ENCODE measurements around the gene MRPL34. TPM values are rescaled to one million over a fixed set of nuclear protein-coding genes. Genes with fewer than 3 reads are reported as not detected.

Gene MRPL34
- total RNA-seq, 1 donor = 34.3 TPM

DNA sequence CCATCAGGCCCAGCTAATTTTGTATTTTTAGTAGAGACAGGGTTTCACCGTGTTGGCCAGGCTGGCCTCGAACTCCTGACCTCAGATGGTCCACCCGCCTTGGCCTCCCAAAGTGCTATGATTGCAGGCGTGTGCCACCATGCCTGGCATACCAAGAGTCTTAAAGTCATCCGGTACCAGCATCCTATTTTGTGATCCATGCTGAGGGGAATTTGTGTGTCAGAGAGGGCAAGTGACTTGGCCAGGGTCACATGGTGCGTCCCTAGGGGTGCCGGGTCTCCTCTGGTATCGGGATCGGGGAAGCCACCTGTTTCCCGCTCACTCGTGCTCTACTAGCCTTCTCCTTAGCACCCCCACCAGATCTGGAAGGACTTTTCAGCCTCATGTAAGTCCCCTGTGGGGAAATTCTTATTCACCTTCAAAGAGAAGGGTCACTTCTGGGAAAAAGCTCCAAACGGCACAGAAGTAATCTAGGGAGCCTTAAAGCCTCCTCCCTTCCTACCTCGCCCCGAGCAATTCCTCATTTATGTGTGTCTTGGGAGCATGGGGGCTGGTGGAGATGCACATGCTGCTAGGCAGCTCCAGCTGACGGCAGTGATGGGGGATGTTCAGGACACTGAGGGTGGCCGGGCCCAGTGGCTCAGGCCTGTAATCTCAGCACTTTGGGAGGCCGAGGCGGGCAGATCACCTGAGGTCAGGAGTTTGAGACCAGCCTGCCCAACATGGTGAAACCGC lies 30.1 kb upstream of the MRPL34 start:
- TF ChIP-seq, protein P1, sequence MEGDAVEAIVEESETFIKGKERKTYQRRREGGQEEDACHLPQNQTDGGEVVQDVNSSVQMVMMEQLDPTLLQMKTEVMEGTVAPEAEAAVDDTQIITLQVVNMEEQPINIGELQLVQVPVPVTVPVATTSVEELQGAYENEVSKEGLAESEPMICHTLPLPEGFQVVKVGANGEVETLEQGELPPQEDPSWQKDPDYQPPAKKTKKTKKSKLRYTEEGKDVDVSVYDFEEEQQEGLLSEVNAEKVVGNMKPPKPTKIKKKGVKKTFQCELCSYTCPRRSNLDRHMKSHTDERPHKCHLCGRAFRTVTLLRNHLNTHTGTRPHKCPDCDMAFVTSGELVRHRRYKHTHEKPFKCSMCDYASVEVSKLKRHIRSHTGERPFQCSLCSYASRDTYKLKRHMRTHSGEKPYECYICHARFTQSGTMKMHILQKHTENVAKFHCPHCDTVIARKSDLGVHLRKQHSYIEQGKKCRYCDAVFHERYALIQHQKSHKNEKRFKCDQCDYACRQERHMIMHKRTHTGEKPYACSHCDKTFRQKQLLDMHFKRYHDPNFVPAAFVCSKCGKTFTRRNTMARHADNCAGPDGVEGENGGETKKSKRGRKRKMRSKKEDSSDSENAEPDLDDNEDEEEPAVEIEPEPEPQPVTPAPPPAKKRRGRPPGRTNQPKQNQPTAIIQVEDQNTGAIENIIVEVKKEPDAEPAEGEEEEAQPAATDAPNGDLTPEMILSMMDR (IDR thresholded peaks at IDR 0.05; ENCODE audit: insufficient read depth, low read length) = no peak
- no peak for DNase-seq (ENCODE audit: low read depth)

GRCh38 chr19:17279436-17279835 lies 26.2 kb upstream of the MRPL34 start:
- no peak for DNase-seq (ENCODE audit: low read depth)
- H3K4me3 ChIP-seq (ENCODE audit: low read depth, low read length) = no peak overlapping the region
- TF ChIP-seq, protein P1 (IDR thresholded peaks at IDR 0.05; ENCODE audit: insufficient read depth, low read length) = no peak

More for the DNA sequence above, 30.1 kb upstream of the MRPL34 start:
- no peak overlapping the region for H3K4me3 ChIP-seq (ENCODE audit: low read depth, low read length)

DNA sequence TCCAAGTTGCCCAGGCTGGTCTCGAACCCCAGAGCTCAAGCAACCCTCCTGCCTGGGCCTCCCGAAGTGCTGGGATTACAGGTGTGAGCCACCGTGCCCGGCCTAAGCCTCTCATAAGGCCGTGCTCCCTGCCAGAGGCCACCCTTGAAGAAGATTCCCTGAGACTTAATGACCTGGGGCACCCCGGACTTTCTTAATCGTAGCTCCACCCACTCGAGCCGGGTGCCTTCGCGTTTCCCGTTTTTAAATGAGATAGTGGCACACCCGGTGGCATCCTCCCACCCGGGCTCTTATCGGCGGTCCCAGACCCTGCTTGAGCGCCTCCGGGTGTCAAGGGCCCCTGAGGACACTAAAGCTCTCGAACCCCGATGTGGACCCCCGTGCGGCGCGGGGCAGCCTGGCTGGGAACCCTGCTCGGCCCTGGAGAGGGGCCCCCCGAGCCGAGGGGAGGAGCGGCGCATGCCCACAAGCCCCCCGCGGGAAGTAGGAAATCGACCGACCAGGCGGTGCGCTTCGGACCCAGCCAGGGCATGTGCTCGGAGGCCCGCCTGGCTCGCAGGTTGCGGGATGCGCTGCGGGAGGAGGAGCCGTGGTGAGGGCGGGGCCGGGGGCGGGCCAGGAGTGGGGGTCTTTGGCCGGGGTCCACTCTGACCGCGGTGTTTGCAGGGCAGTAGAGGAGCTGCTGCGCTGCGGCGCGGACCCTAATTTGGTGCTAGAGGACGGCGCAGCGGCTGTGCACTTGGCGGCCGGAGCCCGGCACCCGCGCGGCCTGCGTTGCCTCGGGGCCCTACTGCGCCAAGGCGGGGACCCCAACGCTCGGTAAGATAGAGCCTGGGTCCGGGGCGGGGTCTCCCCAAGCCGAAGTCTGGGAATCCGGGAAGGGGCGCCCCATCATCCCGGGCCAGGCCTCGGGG lies 24.0 kb upstream of the MRPL34 start, which contains the start of gene ANKLE1:
TSS of gene ANKLE1 (plus strand) at position 511 of the 914 bp plus-strand sequence. CDS start at position 531, 20 bp downstream.
- no peak for DNase-seq (ENCODE audit: low read depth)
- TF ChIP-seq, protein P1 (IDR thresholded peaks at IDR 0.05; ENCODE audit: insufficient read depth, low read length) = no peak
- H3K4me3 ChIP-seq (ENCODE audit: low read depth, low read length) = peak within 1 kb of the TSS; percentile 58

GRCh38 chr19:17282488-17283125 lies 23.1 kb upstream of the MRPL34 start:
- TF ChIP-seq, protein P1 (IDR thresholded peaks at IDR 0.05; ENCODE audit: insufficient read depth, low read length) = peak; percentile 90
- peak; percentile 68 for DNase-seq (ENCODE audit: low read depth)
- peak overlapping the region; percentile 58 for H3K4me3 ChIP-seq (ENCODE audit: low read depth, low read length)

- H3K4me3 ChIP-seq (ENCODE audit: low read depth, low read length) = no peak overlapping the region
- DNase-seq (ENCODE audit: low read depth) = no peak
- TF ChIP-seq, protein P1 (IDR thresholded peaks at IDR 0.05; ENCODE audit: insufficient read depth, low read length) = no peak
Measured at GRCh38 chr19:17283504-17283996, 22.1 kb upstream of the MRPL34 start.

GRCh38 chr19:17285415-17286135 lies 20.1 kb upstream of the MRPL34 start:
- TF ChIP-seq, protein P1 (IDR thresholded peaks at IDR 0.05; ENCODE audit: insufficient read depth, low read length) = no peak
- DNase-seq (ENCODE audit: low read depth) = no peak
- no peak overlapping the region for H3K4me3 ChIP-seq (ENCODE audit: low read depth, low read length)

Measured in fibroblast of the aortic adventitia (primary cell).